Neutrophil (primary cell): Measurements from ENCODE around the gene CDK6.

Experiments used
- H3K27ac ChIP-seq: fragments of 200-600 bp; sonication (generic); 2 replicates; pipeline ENCODE4 v1.5.1; 2016; ENCODE audit warnings: mild to moderate bottlenecking, moderate library complexity
- H3K27me3 ChIP-seq: fragments of 200-600 bp; sonication (generic); 2 replicates; pipeline ENCODE4 v1.6.0; 2016; ENCODE audit warnings: mild to moderate bottlenecking
- H3K36me3 ChIP-seq: fragments of 200-600 bp; sonication (generic); 2 replicates; pipeline ENCODE4 v1.5.1; 2017
- H3K4me1 ChIP-seq, 2 experiments: fragments of 200-600 bp in 1 of 2; sonication (generic) in 1 of 2; 1 replicate in 1 of 2; 2 replicates in 1 of 2; pipeline versions ENCODE4 v1.5.1 to v1.6.1; 2013 to 2016; ENCODE audit warnings: low read depth in 1 of 2, low read length in 1 of 2, mild to moderate bottlenecking in 1 of 2, moderate library complexity in 1 of 2; ENCODE audit not compliant: control insufficient read depth in 1 of 2, insufficient read depth in 1 of 2
- H3K4me3 ChIP-seq, 2 experiments: fragments of 200-600 bp in 1 of 2; sonication (generic) in 1 of 2; 1 replicate in 1 of 2; 2 replicates in 1 of 2; pipeline ENCODE4 v1.5.1; 2013 to 2016; ENCODE audit warnings: low read depth in 1 of 2, low read length in 1 of 2, mild to moderate bottlenecking in 1 of 2, moderate library complexity in 1 of 2
- H3K9me3 ChIP-seq: fragments of 200-600 bp; sonication (generic); 2 replicates; pipeline ENCODE4 v1.5.1; 2016
- TF ChIP-seq, protein P1 (sequence below): fragments of 200-600 bp; sonication (generic); IDR thresholded peaks from 2 replicates; pipeline ENCODE4 v1.5.1; 2016; ENCODE audit warnings: antibody characterized with exemption

The CDK6 gene

DNA sequence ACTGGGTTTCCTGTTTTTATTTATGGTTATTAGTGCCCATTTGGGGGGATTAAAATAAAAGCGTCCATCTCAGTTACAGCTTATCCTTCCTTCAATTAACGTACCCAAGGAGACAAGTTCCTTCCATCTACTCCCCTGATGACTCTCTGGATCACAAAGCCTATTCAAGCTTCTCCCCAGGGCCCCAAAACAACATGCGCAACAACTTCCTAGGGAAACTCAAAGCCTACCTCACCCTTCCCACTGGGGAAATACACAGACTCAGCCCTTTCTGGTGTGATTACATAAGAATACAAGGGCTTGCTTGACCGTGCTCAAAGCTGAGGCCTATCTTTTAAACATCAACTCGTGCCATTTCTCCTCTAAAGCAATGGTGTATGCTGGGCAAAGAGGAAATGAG lies 112.4 kb downstream of the CDK6 start:
- Histone ChIP-seq H3K27ac (peak overlapping the region; percentile 70), H3K27me3 (no peaks in the 10 kb centered on the region), H3K4me3 (no peak overlapping the region), H3K36me3 (no peaks in the 10 kb centered on the region), H3K9me3 (no peaks in the 10 kb centered on the region), H3K4me1 (peaks cover 42 to 54% of the 10 kb centered on the region in 2 experiments)
- TF ChIP-seq, protein P1, sequence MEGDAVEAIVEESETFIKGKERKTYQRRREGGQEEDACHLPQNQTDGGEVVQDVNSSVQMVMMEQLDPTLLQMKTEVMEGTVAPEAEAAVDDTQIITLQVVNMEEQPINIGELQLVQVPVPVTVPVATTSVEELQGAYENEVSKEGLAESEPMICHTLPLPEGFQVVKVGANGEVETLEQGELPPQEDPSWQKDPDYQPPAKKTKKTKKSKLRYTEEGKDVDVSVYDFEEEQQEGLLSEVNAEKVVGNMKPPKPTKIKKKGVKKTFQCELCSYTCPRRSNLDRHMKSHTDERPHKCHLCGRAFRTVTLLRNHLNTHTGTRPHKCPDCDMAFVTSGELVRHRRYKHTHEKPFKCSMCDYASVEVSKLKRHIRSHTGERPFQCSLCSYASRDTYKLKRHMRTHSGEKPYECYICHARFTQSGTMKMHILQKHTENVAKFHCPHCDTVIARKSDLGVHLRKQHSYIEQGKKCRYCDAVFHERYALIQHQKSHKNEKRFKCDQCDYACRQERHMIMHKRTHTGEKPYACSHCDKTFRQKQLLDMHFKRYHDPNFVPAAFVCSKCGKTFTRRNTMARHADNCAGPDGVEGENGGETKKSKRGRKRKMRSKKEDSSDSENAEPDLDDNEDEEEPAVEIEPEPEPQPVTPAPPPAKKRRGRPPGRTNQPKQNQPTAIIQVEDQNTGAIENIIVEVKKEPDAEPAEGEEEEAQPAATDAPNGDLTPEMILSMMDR: no peak

DNA sequence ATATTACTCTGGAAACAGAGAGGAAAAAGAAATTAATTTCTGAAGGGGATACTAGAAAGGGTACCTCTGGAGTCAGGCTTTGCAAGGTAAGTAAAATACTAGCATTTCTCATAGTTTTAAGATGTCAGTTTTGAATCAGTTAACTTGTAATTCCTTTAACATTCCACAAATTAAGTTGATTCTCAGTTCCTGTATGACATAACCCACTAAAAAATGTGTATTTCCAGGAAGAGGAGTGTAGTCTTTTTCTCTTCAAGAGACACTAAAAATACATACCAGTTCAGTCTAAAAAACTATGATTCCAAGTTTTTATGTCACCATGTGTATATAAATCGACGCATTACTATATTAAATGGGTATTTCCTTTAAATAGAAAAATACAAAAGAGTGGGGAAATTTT lies 113.2 kb downstream of the CDK6 start:
- Histone ChIP-seq H3K27ac (peak overlapping the region; percentile 70), H3K9me3 (no peaks in the 10 kb centered on the region), H3K4me3 (no peak overlapping the region), H3K36me3 (no peaks in the 10 kb centered on the region), H3K27me3 (no peaks in the 10 kb centered on the region), H3K4me1 (peaks cover 49 to 58% of the 10 kb centered on the region in 2 experiments)
- TF ChIP-seq, protein P1: no peak

DNA sequence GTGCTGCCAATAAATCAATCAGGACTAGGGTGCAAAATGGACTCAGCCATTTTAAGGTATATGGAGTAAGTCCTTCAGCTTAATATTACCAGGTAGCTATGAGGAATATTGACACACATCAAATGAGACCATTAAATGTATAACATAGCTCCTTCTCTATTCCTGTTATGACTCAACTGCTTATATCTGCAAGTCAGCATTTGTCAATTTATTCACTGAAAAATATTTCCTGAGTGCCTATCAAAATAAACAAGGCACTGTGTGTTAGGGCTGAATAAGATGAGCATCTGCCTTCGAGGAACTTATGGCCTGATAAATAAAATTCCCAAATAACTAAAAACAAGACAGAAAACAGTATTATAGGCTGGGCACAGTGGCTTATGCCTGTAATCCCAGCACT lies 113.8 kb downstream of the CDK6 start:
- TF ChIP-seq, protein P1: no peak
- peaks cover 56 to 64% of the 10 kb centered on the region in 2 experiments for H3K4me1 ChIP-seq
- H3K4me3 ChIP-seq: no peak overlapping the region
- no peaks in the 10 kb centered on the region for H3K36me3 ChIP-seq
- H3K9me3 ChIP-seq: no peaks in the 10 kb centered on the region
- no peak overlapping the region for H3K27ac ChIP-seq
- H3K27me3 ChIP-seq: no peaks in the 10 kb centered on the region

DNA sequence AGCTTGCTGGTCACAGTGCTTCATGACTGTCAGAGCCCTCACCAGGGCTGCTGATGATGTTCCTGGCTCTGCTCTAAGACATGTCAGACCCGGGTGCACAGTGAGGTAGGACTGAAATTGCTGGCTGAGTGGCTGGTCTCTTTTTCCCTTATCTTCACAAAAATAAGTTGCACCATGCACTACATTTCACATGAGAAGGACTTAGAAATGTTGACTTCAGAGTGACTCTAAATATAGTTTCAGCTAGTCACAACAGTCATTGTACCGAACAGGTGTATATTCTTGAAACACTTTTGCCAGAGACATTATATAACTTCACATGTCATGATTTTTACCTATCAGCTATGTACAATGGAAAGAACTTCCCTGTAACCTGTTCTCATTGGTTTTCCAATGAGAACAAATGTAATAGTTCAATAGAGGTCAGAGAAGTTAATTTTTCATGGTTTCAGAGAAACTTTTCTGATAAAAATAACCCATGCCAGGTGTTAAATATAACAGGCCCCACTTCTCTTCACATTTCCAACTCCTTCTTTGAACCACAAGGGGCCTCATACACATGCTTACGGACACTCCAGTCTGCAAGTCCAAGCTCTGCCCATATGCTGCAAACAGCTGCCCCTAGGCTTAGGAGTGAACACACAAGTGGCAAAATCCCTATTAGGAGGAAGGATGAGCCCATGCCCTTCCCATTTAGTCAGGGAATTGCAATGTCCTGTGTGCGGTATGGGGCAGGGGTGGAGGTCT lies 115.6 kb downstream of the CDK6 start:
- no peak overlapping the region for H3K27ac ChIP-seq
- TF ChIP-seq, protein P1: no peak
- H3K36me3 ChIP-seq: no peaks in the 10 kb centered on the region

DNA sequence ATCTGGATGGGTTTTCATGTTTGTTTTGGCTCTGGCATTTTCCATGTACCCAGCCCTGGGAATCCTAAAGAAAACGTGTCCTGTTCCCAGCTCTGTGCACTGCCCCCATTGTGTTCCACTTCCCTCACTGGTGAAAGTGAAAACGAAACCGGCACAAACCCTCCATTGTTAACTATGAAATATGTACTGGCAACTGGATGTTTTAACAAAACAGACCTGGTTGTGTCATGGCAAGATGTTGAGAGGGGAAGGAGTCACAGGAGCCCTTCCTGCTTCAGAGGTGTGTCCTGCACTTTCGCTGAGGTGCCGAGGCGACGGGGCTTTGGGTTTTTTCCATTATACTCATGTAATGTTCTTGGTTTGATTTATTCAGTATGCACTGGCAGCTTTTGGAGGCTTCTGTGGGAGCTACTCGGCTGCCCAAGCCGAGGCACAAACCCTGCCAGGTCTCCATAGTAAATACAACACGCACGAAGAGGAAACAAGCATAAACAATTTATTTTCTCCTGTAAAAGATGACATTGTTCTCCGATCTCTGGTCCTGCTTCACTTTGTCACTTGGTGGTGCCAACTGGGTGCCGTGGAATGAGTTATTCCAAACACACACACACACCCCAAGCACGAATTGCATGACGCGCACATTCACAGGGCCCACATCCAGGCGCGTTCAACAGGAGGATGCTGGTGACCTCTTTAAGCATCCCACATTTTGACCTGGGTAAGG lies 118.2 kb downstream of the CDK6 start:
- Histone ChIP-seq H3K27ac (peak overlapping the region; percentile 91), H3K9me3 (no peaks in the 10 kb centered on the region), H3K4me1 (peaks cover 27 to 37% of the 10 kb centered on the region in 2 experiments), H3K36me3 (no peaks in the 10 kb centered on the region), H3K27me3 (no peaks in the 10 kb centered on the region), H3K4me3 (peak overlapping the region; percentile 62 to 65)
- TF ChIP-seq, protein P1: no peak

More for the DNA sequence above, 115.6 kb downstream of the CDK6 start:
- Histone ChIP-seq H3K9me3 (no peaks in the 10 kb centered on the region), H3K4me1 (peaks cover 53 to 62% of the 10 kb centered on the region in 2 experiments), H3K4me3 (no peak overlapping the region), H3K27me3 (no peaks in the 10 kb centered on the region)
